H9 (cell line): ENCODE measurements around the gene HCK. TPM values are rescaled to one million over a fixed set of nuclear protein-coding genes. Genes with fewer than 3 reads are reported as not detected.
"Not testable (repeated sequence)": the region's sequence is repeated elsewhere in the genome, so short reads cannot be mapped to it uniquely, and the experiment has no call there.

Experiments
- DNase-seq: peaks from one replicate; pipeline ENCODE4 v3.0.0-alpha.2; 2017
- H2AFZ ChIP-seq: one replicate; pipeline ENCODE4 v1.6.1; 2013; ENCODE audit warnings: mild to moderate bottlenecking, low read length, control low read depth, moderate library complexity
- H2AK5ac ChIP-seq: 2 replicates; pipeline ENCODE4 v1.6.1; 2013; ENCODE audit warnings: low read length, control low read depth, mixed read lengths; ENCODE audit not compliant: insufficient read length
- H2BK120ac ChIP-seq: one replicate; pipeline ENCODE4 v1.6.1; 2013; ENCODE audit warnings: low read depth, mild to moderate bottlenecking, low read length, control low read depth, inconsistent platforms; ENCODE audit not compliant: poor library complexity, severe bottlenecking
- H2BK12ac ChIP-seq: 2 replicates; pipeline ENCODE4 v1.6.1; 2013; ENCODE audit warnings: low read length, control low read depth, mixed read lengths, low read depth; ENCODE audit not compliant: insufficient read length
- H2BK15ac ChIP-seq: 2 replicates; pipeline ENCODE4 v1.6.1; 2013; ENCODE audit warnings: low read depth, low read length, control low read depth
- H2BK20ac ChIP-seq: one replicate; pipeline ENCODE4 v1.6.1; 2013; ENCODE audit warnings: low read depth, mild to moderate bottlenecking, low read length, control low read depth, inconsistent platforms; ENCODE audit not compliant: poor library complexity, severe bottlenecking
- H2BK5ac ChIP-seq: 2 replicates; pipeline ENCODE4 v1.6.1; 2013; ENCODE audit warnings: low read length, control low read depth, mixed read lengths; ENCODE audit not compliant: insufficient read length
- H3K14ac ChIP-seq: 2 replicates; pipeline ENCODE4 v1.6.1; 2013; ENCODE audit warnings: low read length, control low read depth; ENCODE audit not compliant: insufficient read depth
- H3K18ac ChIP-seq: 2 replicates; pipeline ENCODE4 v1.6.1; 2013; ENCODE audit warnings: low read depth, mild to moderate bottlenecking, mixed read lengths, low read length, control low read depth; ENCODE audit not compliant: insufficient read length
- H3K23ac ChIP-seq: 2 replicates; pipeline ENCODE4 v1.6.1; 2013; ENCODE audit warnings: low read length, control low read depth, mixed read lengths, low read depth; ENCODE audit not compliant: insufficient read length
- H3K23me2 ChIP-seq: 2 replicates; pipeline ENCODE4 v1.6.1; 2013; ENCODE audit warnings: low read depth, mild to moderate bottlenecking, mixed read lengths, low read length, control low read depth; ENCODE audit not compliant: insufficient read length, poor library complexity, severe bottlenecking
- H3K27ac ChIP-seq: 2 replicates; pipeline ENCODE4 v1.5.1; 2013; ENCODE audit warnings: low read length, control low read depth, mixed read lengths, low read depth; ENCODE audit not compliant: insufficient read length
- H3K27me3 ChIP-seq: 2 replicates; pipeline ENCODE4 v1.6.1; 2013; ENCODE audit warnings: low read length, control low read depth, inconsistent platforms; ENCODE audit not compliant: insufficient read depth
- H3K4ac ChIP-seq: 2 replicates; pipeline ENCODE4 v1.6.1; 2013; ENCODE audit warnings: low read depth, mild to moderate bottlenecking, control low read depth, inconsistent platforms, low read length, moderate library complexity
- H3K4me1 ChIP-seq: 2 replicates; pipeline ENCODE4 v1.6.1; 2013; ENCODE audit warnings: low read length, control low read depth, inconsistent platforms; ENCODE audit not compliant: insufficient read depth
- H3K4me2 ChIP-seq: 2 replicates; pipeline ENCODE4 v1.6.1; 2013; ENCODE audit warnings: low read length, control low read depth, mixed read lengths; ENCODE audit not compliant: insufficient read length, insufficient read depth
- H3K56ac ChIP-seq: 2 replicates; pipeline ENCODE4 v1.6.1; 2013; ENCODE audit warnings: low read depth, mild to moderate bottlenecking, mixed read lengths, low read length, control low read depth; ENCODE audit not compliant: insufficient read length
- H3K79me1 ChIP-seq: 2 replicates; pipeline ENCODE4 v1.6.1; 2013; ENCODE audit warnings: low read depth, mild to moderate bottlenecking, moderate library complexity, low read length, control low read depth, inconsistent platforms; ENCODE audit not compliant: insufficient read depth, poor library complexity, severe bottlenecking
- H3K79me2 ChIP-seq: 2 replicates; pipeline ENCODE4 v1.6.1; 2013; ENCODE audit warnings: low read length, control low read depth, inconsistent platforms; ENCODE audit not compliant: insufficient read depth
- H3K9ac ChIP-seq: 2 replicates; pipeline ENCODE4 v1.6.1; 2013; ENCODE audit warnings: low read length, control low read depth, mixed read lengths; ENCODE audit not compliant: insufficient read length; ENCODE audit errors: extremely low read depth
- H3K9me3 ChIP-seq: one replicate; pipeline ENCODE4 v1.6.1; 2013; ENCODE audit warnings: low read depth, low read length, inconsistent platforms; ENCODE audit not compliant: control insufficient read depth
- H3T11ph ChIP-seq: one replicate; pipeline ENCODE4 v1.6.1; 2013; ENCODE audit warnings: mild to moderate bottlenecking, low read length, control low read depth, inconsistent platforms
- H4K20me1 ChIP-seq: one replicate; pipeline ENCODE4 v1.6.1; 2013; ENCODE audit not compliant: control insufficient read depth, insufficient read length, insufficient read depth
- H4K5ac ChIP-seq: 2 replicates; pipeline ENCODE4 v1.6.1; 2013; ENCODE audit warnings: low read depth, mild to moderate bottlenecking, mixed read lengths, low read length, control low read depth; ENCODE audit not compliant: insufficient read length
- H4K8ac ChIP-seq: replicated peaks from 2 replicates; pipeline ENCODE4 v1.6.1; 2013; ENCODE audit warnings: low read length, control low read depth, mixed read lengths, low read depth; ENCODE audit not compliant: insufficient read length
- H4K91ac ChIP-seq: 2 replicates; pipeline ENCODE4 v1.6.1; 2013; ENCODE audit warnings: low read depth, mild to moderate bottlenecking, moderate library complexity, mixed read lengths, low read length, control low read depth; ENCODE audit not compliant: insufficient read length
- H3K27ac Mint-ChIP-seq, 3 experiments: 2 replicates in 2 of 3; 3 replicates in 1 of 3; pipeline ENCODE4 v1.8.0; 2020 to 2021; ENCODE audit warnings: mixed read lengths in 3 of 3, mild to moderate bottlenecking in 1 of 3, moderate library complexity in 1 of 3
- H3K27me3 Mint-ChIP-seq: 2 replicates; pipeline ENCODE4 v1.8.0; 2021; ENCODE audit warnings: low read depth, mild to moderate bottlenecking, moderate library complexity, mixed read lengths
- H3K36me3 Mint-ChIP-seq, 3 experiments: 2 replicates in 2 of 3; 3 replicates in 1 of 3; pipeline ENCODE4 v1.8.0; 2020 to 2021; ENCODE audit warnings: low read depth in 3 of 3, mixed read lengths in 3 of 3; ENCODE audit not compliant: insufficient read depth in 1 of 3
- H3K4me1 Mint-ChIP-seq, 2 experiments: 2 replicates each; pipeline ENCODE4 v1.8.0; 2020; ENCODE audit warnings: mixed read lengths in 2 of 2
- H3K4me3 Mint-ChIP-seq, 2 experiments: 2 replicates in 1 of 2; 3 replicates in 1 of 2; pipeline ENCODE4 v1.8.0; 2020 to 2021; ENCODE audit warnings: mild to moderate bottlenecking in 2 of 2, mixed read lengths in 2 of 2, moderate library complexity in 1 of 2
- H3K9me3 Mint-ChIP-seq, 2 experiments: 2 replicates in 1 of 2; 3 replicates in 1 of 2; pipeline ENCODE4 v1.8.0; 2020; ENCODE audit warnings: mild to moderate bottlenecking in 2 of 2, mixed read lengths in 2 of 2, moderate library complexity in 1 of 2
- WGBS: extraction: QIAGEN DNeasy Blood & Tissue Kit; methylation state at CpG from one replicate; pipeline ENCODE4 v1.1.7; 2013; ENCODE audit warnings: missing lambda C conversion rate, low lambda C conversion rate, mixed read lengths; ENCODE audit not compliant: insufficient read length; ENCODE audit errors: extremely low coverage; 5-methylcytosine and 5-hydroxymethylcytosine counted together
- total RNA-seq: library from RNA; stranded (reverse); gene quantifications from 2 replicates; pipeline ENCODE4 v1.2.1, GENCODE V29; 2021
- TF ChIP-seq, protein P1 (sequence below): fragments of 200-600 bp; sonication (generic); conservative IDR thresholded peaks from 3 replicates; pipeline ENCODE4 v1.8.0; 2021; ENCODE audit warnings: antibody characterized with exemption, mild to moderate bottlenecking

HCK gene
- total RNA-seq, 1 experiment from 2014 or later, result 1.7 TPM

DNA sequence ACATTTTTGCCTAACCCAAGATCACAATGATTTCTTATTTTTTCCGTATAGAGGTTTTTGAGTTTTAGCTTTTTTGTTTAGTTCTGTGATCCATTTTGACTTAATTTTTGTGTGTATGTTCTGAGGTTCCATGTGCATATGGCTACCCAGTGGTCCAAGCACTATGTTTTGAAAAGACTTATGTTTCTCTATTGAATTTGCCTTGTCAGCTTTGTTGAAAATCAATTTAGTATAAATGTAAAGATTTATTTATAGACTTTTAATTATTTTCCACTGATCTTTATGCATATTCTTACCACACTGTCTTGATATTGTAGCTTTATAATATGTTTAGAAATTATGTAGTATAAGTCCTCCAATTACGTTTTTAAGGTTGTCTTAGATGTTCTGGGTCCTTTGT lies 67.7 kb downstream of the HCK start:
- Histone ChIP-seq H2AFZ (no peak overlapping the region), H3K14ac (no peak overlapping the region), H4K91ac (no peak overlapping the region), H3K9me3 (no peaks in the 10 kb centered on the region), H2BK12ac (no peak overlapping the region), H3K4ac (no peak overlapping the region), H3K9ac (no peak overlapping the region), H3K79me2 (peaks cover 7% of the 10 kb centered on the region; the same call in 1 of the 2 replicates), H3K23me2 (no peaks in the 10 kb centered on the region), H2BK120ac (no peak overlapping the region), H2BK15ac (no peak overlapping the region), H3K56ac (no peak overlapping the region), H2AK5ac (no peak overlapping the region), H4K5ac (no peak overlapping the region), H3K4me2 (no peak overlapping the region), H3K79me1 (peaks cover 2% of the 10 kb centered on the region), H3K4me1 (no peaks in the 10 kb centered on the region), H3K27me3 (no peaks in the 10 kb centered on the region), H4K8ac (no peak overlapping the region), H2BK5ac (no peak overlapping the region), H3K23ac (no peak overlapping the region), H2BK20ac (no peak overlapping the region), H4K20me1 (no peaks in the 10 kb centered on the region), H3K27ac (no peak overlapping the region), H3T11ph (no peak overlapping the region), H3K18ac (no peak overlapping the region)
- no peak for DNase-seq
- Mint-ChIP-seq H3K4me1 (peaks cover 12 to 16% of the 10 kb centered on the region in 2 experiments), H3K9me3 (peaks cover 9 to 11% of the 10 kb centered on the region in 2 experiments), H3K4me3 (no peak overlapping the region), H3K36me3 (peaks cover 12 to 27% (median 17%) of the 10 kb centered on the region in 3 experiments; a peak in 6 of 7 replicates), H3K27ac (no peak overlapping the region), H3K27me3 (no peaks in the 10 kb centered on the region; the same call in 1 of the 2 replicates)
- no CpG with 5 or more reads among the region's 2 CpGs for WGBS
- TF ChIP-seq, protein P1, sequence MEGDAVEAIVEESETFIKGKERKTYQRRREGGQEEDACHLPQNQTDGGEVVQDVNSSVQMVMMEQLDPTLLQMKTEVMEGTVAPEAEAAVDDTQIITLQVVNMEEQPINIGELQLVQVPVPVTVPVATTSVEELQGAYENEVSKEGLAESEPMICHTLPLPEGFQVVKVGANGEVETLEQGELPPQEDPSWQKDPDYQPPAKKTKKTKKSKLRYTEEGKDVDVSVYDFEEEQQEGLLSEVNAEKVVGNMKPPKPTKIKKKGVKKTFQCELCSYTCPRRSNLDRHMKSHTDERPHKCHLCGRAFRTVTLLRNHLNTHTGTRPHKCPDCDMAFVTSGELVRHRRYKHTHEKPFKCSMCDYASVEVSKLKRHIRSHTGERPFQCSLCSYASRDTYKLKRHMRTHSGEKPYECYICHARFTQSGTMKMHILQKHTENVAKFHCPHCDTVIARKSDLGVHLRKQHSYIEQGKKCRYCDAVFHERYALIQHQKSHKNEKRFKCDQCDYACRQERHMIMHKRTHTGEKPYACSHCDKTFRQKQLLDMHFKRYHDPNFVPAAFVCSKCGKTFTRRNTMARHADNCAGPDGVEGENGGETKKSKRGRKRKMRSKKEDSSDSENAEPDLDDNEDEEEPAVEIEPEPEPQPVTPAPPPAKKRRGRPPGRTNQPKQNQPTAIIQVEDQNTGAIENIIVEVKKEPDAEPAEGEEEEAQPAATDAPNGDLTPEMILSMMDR, result no peak

GRCh38 chr20:32121908-32122307 lies 69.9 kb downstream of the HCK start:
- not testable (repeated sequence) for H3K4me3 Mint-ChIP-seq, H4K20me1 ChIP-seq

More at GRCh38 chr20:32121908-32122307, 69.9 kb downstream of the HCK start:
- not testable (repeated sequence) for H4K91ac ChIP-seq, H4K8ac ChIP-seq, H3K56ac ChIP-seq, H3K4me1 Mint-ChIP-seq, H2BK15ac ChIP-seq, H3T11ph ChIP-seq, H3K27ac Mint-ChIP-seq, H3K4ac ChIP-seq, H3K27ac ChIP-seq, H3K18ac ChIP-seq, H3K4me1 ChIP-seq, H3K4me2 ChIP-seq, H3K79me1 ChIP-seq, H3K9ac ChIP-seq, H2BK20ac ChIP-seq, H3K27me3 ChIP-seq, H3K23me2 ChIP-seq, H3K27me3 Mint-ChIP-seq, H2BK12ac ChIP-seq, H3K14ac ChIP-seq, H2BK120ac ChIP-seq, H3K9me3 ChIP-seq, DNase-seq, H2BK5ac ChIP-seq, H2AK5ac ChIP-seq, H4K5ac ChIP-seq, H2AFZ ChIP-seq, H3K23ac ChIP-seq, H3K79me2 ChIP-seq
- WGBS, result no CpG with 5 or more reads among the region's 31 CpGs
- peaks cover 9 to 11% of the 10 kb centered on the region in 2 experiments for H3K9me3 Mint-ChIP-seq
- H3K36me3 Mint-ChIP-seq, result peaks cover 16 to 24% (median 17%) of the 10 kb centered on the region in 3 experiments
